SK-N-MC (cell line): ENCODE data around the gene OPA1.

Source experiments
- DNase-seq: peaks from one replicate; pipeline ENCODE4 v3.0.0-alpha.2; 2011; ENCODE audit warnings: low read depth, low spot score
- H3K27ac ChIP-seq: fragments of 200-600 bp; sonication (generic); 2 replicates; pipeline ENCODE4 v1.5.1; 2016; ENCODE audit warnings: mixed run types
- H3K36me3 ChIP-seq: fragments of 200-600 bp; sonication (generic); 2 replicates; pipeline ENCODE4 v1.6.1; 2017; ENCODE audit warnings: antibody characterized with exemption, low read length, mixed read lengths; ENCODE audit not compliant: insufficient read depth
- H3K4me3 ChIP-seq: fragments of 200-600 bp; sonication (generic); 2 replicates; pipeline ENCODE4 v1.5.1; 2016
- H3K9ac ChIP-seq: fragments of 200-600 bp; sonication (generic); 2 replicates; pipeline ENCODE4 v1.8.0; 2017; ENCODE audit warnings: mixed run types, mixed read lengths; ENCODE audit not compliant: insufficient read length
- H3K9me3 ChIP-seq: fragments of 200-600 bp; sonication (generic); 2 replicates; pipeline ENCODE4 v1.6.1; 2017; ENCODE audit warnings: low read depth, mild to moderate bottlenecking, antibody characterized with exemption, low read length, moderate library complexity, mixed read lengths
- EZH2 ChIP-seq: fragments of 200-600 bp; sonication (generic); IDR thresholded peaks from one replicate; pipeline ENCODE4 v1.6.1; 2017; ENCODE audit warnings: antibody characterized with exemption
- FOXP2 ChIP-seq: optimal IDR thresholded peaks from 2 replicates; pipeline ENCODE3; 2011; ENCODE audit warnings: mild to moderate bottlenecking, moderate library complexity; ENCODE audit not compliant: insufficient read depth; ENCODE audit errors: extremely low read length, control extremely low read depth
- POLR2AphosphoS5 ChIP-seq: IDR thresholded peaks from 2 replicates; pipeline ENCODE4 v1.6.1; 2012; ENCODE audit warnings: mild to moderate bottlenecking, low read depth, low read length, borderline replicate concordance

The OPA1 gene

GRCh38 chr3:193573403-193574191, 19.4 kb upstream of the OPA1 start:
- no peak overlapping the region for H3K4me3 ChIP-seq
- no peak overlapping the region for H3K27ac ChIP-seq
- no peaks in the 10 kb centered on the region for H3K36me3 ChIP-seq
- no peaks in the 10 kb centered on the region for H3K9me3 ChIP-seq
- H3K9ac ChIP-seq = no peak overlapping the region
- TF ChIP-seq EZH2 (no peak), FOXP2 (no peak), POLR2AphosphoS5 (no peak)
- DNase-seq = no peak

- TF ChIP-seq FOXP2 (no peak), POLR2AphosphoS5 (no peak), EZH2 (no peak)
- no peak for DNase-seq
- Histone ChIP-seq H3K4me3 (no peak overlapping the region), H3K9ac (no peak overlapping the region), H3K9me3 (no peaks in the 10 kb centered on the region), H3K36me3 (no peaks in the 10 kb centered on the region), H3K27ac (no peak overlapping the region)
Measured at GRCh38 chr3:193574488-193575070, 18.4 kb upstream of the OPA1 start.

DNA sequence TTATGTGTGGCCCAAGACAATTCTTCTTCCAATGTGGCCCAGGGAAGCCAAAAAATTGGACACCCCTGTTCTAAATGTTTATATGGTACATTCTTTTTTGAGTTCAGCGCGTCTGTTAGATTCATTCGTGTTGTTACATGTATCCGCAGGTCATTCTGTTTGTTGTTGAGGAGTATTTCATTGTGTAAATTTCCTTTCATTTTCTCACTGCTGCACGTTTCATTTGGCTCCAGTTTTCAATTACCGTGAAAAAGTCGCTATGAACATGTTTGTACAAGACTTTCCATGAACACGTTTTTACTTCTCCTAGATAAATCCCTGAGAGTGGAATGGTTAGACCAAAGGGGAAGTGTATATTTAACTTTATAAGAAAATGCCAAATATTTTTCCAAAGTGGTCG, 7.5 kb upstream of the OPA1 start:
- Histone ChIP-seq H3K9ac (no peak overlapping the region), H3K9me3 (no peaks in the 10 kb centered on the region), H3K27ac (no peak overlapping the region), H3K36me3 (no peaks in the 10 kb centered on the region), H3K4me3 (no peak overlapping the region)
- TF ChIP-seq FOXP2 (no peak), EZH2 (no peak), POLR2AphosphoS5 (no peak)
- no peak for DNase-seq

DNA sequence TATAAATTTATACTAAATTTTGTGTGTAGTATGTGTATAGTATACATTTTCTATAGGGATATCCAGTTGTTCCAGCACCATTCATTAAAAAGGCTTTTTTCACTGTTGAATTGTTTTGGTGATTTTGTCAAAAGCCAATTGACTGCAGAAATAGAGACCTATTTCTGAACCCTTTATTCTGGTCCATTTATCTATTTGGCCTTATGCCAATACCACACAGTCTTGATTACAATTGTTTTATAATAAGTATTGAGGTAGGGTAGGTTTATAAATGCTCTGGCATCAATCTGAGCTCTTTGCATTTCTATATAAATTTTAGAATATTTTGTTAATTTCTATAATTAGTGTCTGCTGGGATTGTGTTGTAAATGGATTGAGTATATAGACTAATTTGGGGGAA, 6.5 kb upstream of the OPA1 start:
- no peak overlapping the region for H3K4me3 ChIP-seq
- DNase-seq = no peak
- H3K27ac ChIP-seq = no peak overlapping the region
- TF ChIP-seq EZH2 (no peak), FOXP2 (no peak), POLR2AphosphoS5 (no peak)
- no peaks in the 10 kb centered on the region for H3K36me3 ChIP-seq
- no peaks in the 10 kb centered on the region for H3K9me3 ChIP-seq
- no peak overlapping the region for H3K9ac ChIP-seq

DNA sequence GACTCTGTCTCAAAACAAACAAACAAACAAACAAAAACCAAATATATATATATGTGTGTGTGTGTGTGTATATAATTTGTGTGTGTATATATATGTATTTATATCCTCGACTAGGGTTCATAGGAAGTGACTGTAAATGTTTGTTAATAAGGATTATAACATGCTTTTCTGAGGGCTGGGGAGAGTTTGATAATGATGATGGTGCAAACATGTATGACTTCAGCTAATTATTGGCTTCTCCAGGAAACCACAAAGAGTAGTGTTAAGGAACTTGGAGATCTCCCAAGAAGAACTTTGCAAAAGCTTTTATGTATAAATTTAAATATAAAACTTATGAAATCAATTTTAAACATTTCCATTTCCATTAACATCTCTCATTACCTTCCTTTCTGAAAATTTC, 3.9 kb upstream of the OPA1 start:
- Histone ChIP-seq H3K36me3 (no peaks in the 10 kb centered on the region), H3K27ac (peak overlapping the region; percentile 69; the same call in 1 of the 2 replicates), H3K9ac (no peak overlapping the region), H3K9me3 (no peaks in the 10 kb centered on the region), H3K4me3 (0 out of 2 replicates have a peak overlapping the region, but pooled peaks have one; percentile 12)
- peak; percentile 64 for DNase-seq
- TF ChIP-seq POLR2AphosphoS5 = no peak
- TF ChIP-seq EZH2 = no peak
- no peak for TF ChIP-seq FOXP2

- no peak for TF ChIP-seq POLR2AphosphoS5
- TF ChIP-seq FOXP2 = no peak
- TF ChIP-seq EZH2 = no peak
Measured at GRCh38 chr3:193589616-193590015, 3.4 kb upstream of the OPA1 start.

GRCh38 chr3:193590088-193590856, 2.7 kb upstream of the OPA1 start:
- H3K9me3 ChIP-seq = no peaks in the 10 kb centered on the region
- H3K36me3 ChIP-seq = no peaks in the 10 kb centered on the region
- TF ChIP-seq POLR2AphosphoS5 (no peak), FOXP2 (no peak), EZH2 (no peak)
- no peak overlapping the region for H3K4me3 ChIP-seq
- DNase-seq = no peak
- peak overlapping the region; percentile 69; the same call in 1 of the 2 replicates for H3K27ac ChIP-seq
- no peak overlapping the region for H3K9ac ChIP-seq

More at GRCh38 chr3:193589616-193590015, 3.4 kb upstream of the OPA1 start:
- Histone ChIP-seq H3K9me3 (no peaks in the 10 kb centered on the region), H3K27ac (peak overlapping the region; percentile 69; the same call in 1 of the 2 replicates), H3K36me3 (no peaks in the 10 kb centered on the region), H3K4me3 (0 out of 2 replicates have a peak overlapping the region, but pooled peaks have one; percentile 12), H3K9ac (no peak overlapping the region)
- DNase-seq = no peak

DNA sequence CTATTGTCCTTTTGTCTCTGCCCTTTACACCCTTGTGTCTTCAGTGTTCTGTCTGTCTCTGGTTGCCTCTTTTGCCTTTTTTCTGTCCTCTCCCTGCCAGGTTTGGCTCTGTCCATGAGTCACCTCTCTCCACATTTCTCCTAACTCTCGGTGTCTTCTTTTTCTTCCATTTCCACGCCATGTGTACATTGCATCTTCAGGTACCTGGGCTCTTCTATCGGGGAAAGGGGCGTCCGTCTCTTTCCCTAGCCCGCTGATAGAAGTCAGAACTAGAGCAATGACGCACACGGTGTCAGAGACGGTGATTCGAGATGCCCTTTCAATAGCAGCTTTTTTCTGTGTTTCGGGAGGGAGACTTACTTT, 641 bp downstream of the OPA1 start:
- H3K27ac ChIP-seq = no peak overlapping the region
- peak overlapping the region; percentile 96 for H3K4me3 ChIP-seq
- no peaks in the 10 kb centered on the region for H3K9me3 ChIP-seq
- no peak for TF ChIP-seq EZH2
- TF ChIP-seq POLR2AphosphoS5 = no peak
- no peak for TF ChIP-seq FOXP2
- peaks cover 21% of the 10 kb centered on the region for H3K36me3 ChIP-seq
- peak overlapping the region; percentile 96 for H3K9ac ChIP-seq
- DNase-seq = no peak
